Gastroesophageal sphincter (tissue), 3 donors: Measurements from ENCODE around the gene MRPL11.
A peak's percentile ranks its signal among the peaks of the same experiment; 100 is the strongest.

Experiments
- POLR2A ChIP-seq, 2 donors: fragments of 450-650 bp; IDR thresholded peaks; one replicate each; pipeline ENCODE4 v1.6.1; 2017; ENCODE audit warnings: antibody characterized with exemption in 2 of 2, mild to moderate bottlenecking in 2 of 2, moderate library complexity in 1 of 2
- POLR2AphosphoS5 ChIP-seq: sonication (generic); formaldehyde crosslinking; IDR thresholded peaks from one replicate; pipeline ENCODE4 v1.6.1; 2017; ENCODE audit warnings: antibody characterized with exemption
- TF ChIP-seq, protein P1 (sequence below), 4 experiments: fragments of 200-600 bp in 2 of 4; fragments of 450-650 bp in 2 of 4; sonication (generic) in 1 of 4; IDR thresholded peaks; one replicate each; pipeline ENCODE4 v1.5.1; 2017 to 2019; ENCODE audit warnings: antibody characterized with exemption in 4 of 4, mild to moderate bottlenecking in 2 of 4, moderate library complexity in 2 of 4

DNA sequence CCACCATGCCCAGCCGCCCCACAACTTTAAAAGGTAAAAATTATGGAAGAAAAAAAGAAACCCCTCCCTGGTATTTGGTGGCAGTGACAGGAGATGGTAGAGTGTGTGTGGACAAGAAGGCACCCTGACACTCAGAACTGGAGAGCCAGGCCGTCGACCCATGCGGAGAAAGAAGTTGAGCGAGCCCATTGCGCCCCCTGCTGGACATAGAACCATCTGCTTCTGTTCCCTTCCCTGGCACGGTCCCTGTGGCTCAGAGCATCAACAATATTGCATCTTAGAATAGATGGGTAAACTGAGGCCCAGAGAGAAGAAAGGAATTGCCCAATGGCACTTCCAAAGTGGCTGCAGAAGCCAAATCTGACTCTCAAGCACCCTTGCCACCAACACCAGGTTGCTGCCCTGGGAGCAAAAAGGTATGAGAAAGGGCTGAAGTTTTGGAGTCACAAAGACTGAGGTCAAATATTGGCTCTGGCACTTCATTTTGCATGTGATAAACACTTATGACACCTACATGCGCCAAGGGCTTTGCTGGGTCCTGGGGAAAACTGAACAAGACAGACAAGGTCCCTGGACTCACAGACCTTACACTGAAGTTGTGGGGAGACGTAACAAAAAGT, 8.6 kb downstream of the MRPL11 start:
- TF ChIP-seq, protein P1, sequence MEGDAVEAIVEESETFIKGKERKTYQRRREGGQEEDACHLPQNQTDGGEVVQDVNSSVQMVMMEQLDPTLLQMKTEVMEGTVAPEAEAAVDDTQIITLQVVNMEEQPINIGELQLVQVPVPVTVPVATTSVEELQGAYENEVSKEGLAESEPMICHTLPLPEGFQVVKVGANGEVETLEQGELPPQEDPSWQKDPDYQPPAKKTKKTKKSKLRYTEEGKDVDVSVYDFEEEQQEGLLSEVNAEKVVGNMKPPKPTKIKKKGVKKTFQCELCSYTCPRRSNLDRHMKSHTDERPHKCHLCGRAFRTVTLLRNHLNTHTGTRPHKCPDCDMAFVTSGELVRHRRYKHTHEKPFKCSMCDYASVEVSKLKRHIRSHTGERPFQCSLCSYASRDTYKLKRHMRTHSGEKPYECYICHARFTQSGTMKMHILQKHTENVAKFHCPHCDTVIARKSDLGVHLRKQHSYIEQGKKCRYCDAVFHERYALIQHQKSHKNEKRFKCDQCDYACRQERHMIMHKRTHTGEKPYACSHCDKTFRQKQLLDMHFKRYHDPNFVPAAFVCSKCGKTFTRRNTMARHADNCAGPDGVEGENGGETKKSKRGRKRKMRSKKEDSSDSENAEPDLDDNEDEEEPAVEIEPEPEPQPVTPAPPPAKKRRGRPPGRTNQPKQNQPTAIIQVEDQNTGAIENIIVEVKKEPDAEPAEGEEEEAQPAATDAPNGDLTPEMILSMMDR (IDR thresholded peaks at IDR 0.05) = peak in 3 of 4 experiments; percentile 87 to 89 (median 87)
- no peak for TF ChIP-seq POLR2AphosphoS5
- TF ChIP-seq POLR2A (IDR thresholded peaks at IDR 0.05) = no peak
